NCI-H774 (cell line): ENCODE measurements around the gene KRTAP4-11.
A peak's percentile ranks its signal among the peaks of the same experiment; 100 is the strongest.
"Not testable (repeated sequence)": the region's sequence is repeated elsewhere in the genome, so short reads cannot be mapped to it uniquely, and the experiment has no call there.

Experiments used
- DNase-seq: peaks from one replicate; lab custom pipeline; 2025; lab: John Stamatoyannopoulos, UW

KRTAP4-11 gene

GRCh38 chr17:41117846-41118386, at the start of gene KRTAP4-11:
TSS of gene KRTAP4-11 (minus strand) at chr17:41118373. CDS start at chr17:41118315, 58 bp downstream.
- not testable (repeated sequence) for DNase-seq

- DNase-seq, result peak; percentile 74
Measured at GRCh38 chr17:41167561-41167960, 49.4 kb upstream of the KRTAP4-11 start.

DNA sequence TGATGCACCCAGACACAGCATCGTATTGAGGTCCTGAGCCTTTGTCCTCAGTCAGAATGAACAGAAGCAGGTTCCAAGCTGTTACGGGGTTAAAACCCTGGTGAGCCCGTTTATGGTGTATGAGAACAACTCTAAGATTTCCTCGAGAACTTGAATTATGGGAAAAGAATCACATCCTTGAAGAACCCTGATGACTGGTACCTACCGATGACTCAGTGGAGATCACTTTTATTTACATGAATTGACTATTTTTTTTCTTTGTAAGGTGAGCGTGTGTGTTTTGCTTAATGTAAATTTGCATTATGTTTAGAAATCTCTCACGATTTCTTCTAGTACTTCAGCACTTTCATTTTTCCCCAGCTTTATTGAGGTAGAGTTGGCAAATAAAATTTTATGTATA, 45.7 kb upstream of the KRTAP4-11 start:
- no peak for DNase-seq

DNA sequence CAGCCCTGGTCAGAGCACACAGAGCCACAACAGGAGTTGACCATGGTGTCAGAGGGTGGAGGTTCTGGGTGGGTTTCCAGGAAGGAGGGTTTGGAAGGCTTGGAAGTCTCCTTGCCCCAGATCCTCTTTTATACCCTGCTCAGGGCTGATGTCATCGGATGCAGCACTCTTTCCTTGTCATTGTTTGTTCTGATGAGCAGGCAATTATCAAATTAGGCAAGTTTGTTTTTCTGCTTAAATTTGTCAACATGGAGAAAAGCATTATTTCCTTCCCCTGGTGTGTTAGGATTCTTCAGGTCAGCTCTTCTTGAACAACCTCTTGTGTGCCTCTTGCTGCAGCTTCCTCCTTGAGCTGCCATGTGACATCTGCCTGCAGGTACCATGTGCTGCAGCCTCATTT, 42.5 kb upstream of the KRTAP4-11 start, which contains the start of gene KRTAP4-4:
TSS of gene KRTAP4-4 (minus strand) at position 101 of the 400 bp plus-strand sequence. CDS start at position 44, 57 bp downstream.
- DNase-seq, result no peak

DNA sequence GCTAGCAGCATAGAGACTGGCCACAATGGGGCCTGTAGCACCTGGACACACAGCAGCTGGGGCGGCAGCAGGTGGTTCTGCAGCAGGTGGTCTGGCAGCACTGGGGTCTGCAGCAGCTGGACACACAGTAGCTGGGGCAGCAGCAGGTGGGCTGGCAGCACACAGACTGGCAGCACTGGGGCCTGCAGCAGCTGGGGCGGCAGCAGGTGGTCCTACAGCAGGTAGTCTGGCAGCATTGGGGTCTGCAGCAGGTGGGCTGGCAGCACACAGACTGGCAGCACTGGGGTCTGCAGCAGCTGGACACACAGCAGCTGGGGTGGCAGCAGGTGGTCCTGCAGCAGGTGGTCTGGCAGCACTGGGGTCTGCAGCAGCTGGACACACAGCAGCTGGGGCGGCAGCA, 42.0 kb upstream of the KRTAP4-11 start:
- not testable (repeated sequence) for DNase-seq

DNA sequence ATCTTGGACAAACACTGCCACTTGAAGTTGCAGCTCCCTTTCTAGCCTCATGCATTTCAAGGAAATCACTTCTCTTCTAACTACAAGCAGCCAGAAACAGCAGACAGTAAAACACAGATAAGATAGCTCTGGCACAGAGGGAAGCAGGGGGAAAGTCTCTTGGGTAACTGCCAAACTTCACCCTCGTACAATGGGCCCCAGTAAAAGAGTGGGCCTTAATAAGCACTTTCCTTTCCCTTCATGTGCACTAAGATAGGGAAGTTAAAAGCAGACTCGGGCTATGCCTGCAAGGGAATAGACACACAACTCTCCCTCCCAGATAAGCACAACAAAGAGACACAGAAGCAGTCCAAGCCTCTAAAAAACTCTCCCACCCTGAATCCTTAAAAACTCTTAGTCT, 35.7 kb upstream of the KRTAP4-11 start:
- DNase-seq, result no peak

DNA sequence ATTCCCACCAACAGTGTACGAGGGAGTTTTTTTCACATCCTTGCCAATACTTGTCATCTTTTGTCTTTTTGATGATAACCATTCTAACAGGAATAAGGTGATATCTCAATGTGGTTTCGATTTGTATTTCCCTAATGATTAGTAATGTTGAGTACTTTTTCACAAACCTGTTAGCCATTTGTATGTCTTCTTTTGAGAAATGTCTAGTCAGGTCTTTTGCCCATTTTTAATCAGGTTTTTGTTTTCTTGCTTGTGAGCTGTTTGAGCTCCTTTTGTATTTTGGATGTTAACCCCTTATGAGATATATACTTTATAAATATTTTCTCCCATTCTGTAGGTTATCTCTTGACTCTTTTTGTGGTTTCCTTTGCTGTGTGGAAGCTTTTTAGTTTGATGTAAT, 33.4 kb upstream of the KRTAP4-11 start:
- DNase-seq, result no peak

DNA sequence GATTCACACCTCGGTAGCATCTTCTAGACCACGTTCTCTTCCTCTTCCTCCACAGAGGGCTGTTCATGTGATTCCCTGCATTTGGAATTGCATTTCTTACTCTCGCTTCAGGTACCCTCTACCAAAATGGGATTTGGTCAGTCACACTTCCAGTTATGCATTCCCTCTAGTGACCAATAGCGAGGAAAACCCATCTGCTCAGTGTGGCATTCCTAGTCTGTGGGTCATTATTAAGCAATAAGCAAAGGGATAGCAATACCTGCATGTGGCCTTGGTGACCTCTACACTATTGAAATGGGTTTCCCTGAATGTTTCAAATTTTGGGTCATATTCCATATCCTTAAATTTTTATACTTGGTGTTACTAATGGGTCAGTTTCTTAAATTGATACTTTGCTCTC, 31.9 kb upstream of the KRTAP4-11 start:
- no peak for DNase-seq

DNA sequence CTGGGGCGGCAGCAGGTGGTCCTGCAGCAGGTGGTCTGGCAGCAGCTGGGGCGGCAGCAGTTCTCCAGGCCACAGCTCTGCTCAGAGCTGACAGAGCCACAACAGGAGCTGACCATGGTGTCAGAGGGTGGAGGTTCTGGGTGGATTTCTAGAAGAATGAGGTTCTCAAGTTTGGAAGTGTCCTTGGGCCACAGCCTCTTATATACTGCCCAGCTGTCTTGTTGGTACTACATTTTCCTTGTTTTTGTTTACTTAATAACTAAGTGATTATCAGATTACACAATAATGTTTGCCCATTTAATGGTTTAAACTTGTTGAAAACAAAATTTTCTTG, 31.4 kb upstream of the KRTAP4-11 start, which contains the start of gene KRTAP4-5:
TSS of gene KRTAP4-5 (minus strand) at position 174 of the 334 bp plus-strand sequence. CDS start at position 116, 58 bp downstream.
- DNase-seq, result no peak

DNA sequence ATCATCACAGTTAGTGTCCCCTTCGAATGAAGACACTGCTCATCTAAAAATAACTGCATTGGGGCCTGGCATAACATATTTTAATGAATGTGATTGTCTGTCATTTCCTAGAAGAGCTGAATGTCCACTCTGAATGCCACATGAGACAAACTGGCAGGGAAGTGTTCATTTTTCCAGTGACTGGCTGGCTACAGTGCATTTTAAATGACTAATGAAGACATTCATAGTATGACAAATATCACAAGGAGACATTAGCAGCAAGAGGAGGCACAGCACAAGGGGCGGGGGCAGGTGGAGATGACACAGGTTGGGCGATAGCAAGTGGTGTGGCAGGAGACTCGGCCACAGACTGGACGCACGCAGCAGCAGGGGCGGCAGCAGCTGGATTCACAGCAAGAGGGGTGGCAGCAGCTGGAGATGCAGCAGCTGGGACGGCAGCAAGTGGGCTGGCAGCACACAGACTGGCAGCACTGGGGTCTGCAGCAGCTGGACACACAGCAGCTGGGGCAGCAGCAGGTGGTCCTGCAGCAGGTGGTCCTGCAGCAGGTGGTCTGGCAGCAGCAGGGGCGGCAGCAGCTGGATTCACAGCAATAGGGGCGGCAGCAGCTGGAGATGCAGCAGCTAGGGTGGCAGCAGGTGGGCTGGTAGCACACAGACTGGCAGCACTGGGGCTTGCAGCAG, 30.9 kb upstream of the KRTAP4-11 start:
- not testable (repeated sequence) for DNase-seq

- DNase-seq, result no peak
Measured at GRCh38 chr17:41147531-41148204, 29.5 kb upstream of the KRTAP4-11 start.

DNA sequence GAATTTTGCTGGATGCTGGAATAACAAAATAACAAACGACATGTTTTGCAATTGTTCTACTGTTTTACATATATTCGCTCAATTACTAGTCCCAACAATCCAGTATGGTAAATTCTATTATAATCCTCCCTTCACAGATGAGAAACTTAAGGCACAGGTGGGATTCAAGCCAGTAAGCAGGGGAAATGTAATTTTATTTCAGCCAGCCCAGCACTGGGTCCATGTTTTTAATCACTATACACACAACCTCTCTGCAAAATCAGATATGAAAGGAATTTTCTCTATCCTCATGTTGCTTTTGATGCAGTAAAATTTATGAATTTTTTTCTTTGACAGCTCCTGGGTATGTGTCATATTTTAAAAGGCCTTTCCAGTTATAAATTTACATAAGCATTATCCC, 27.1 kb upstream of the KRTAP4-11 start:
- no peak for DNase-seq

- DNase-seq, result no peak
Measured at GRCh38 chr17:41144846-41145245, 26.7 kb upstream of the KRTAP4-11 start.

GRCh38 chr17:41141361-41141760, 23.2 kb upstream of the KRTAP4-11 start:
- DNase-seq, result no peak

DNA sequence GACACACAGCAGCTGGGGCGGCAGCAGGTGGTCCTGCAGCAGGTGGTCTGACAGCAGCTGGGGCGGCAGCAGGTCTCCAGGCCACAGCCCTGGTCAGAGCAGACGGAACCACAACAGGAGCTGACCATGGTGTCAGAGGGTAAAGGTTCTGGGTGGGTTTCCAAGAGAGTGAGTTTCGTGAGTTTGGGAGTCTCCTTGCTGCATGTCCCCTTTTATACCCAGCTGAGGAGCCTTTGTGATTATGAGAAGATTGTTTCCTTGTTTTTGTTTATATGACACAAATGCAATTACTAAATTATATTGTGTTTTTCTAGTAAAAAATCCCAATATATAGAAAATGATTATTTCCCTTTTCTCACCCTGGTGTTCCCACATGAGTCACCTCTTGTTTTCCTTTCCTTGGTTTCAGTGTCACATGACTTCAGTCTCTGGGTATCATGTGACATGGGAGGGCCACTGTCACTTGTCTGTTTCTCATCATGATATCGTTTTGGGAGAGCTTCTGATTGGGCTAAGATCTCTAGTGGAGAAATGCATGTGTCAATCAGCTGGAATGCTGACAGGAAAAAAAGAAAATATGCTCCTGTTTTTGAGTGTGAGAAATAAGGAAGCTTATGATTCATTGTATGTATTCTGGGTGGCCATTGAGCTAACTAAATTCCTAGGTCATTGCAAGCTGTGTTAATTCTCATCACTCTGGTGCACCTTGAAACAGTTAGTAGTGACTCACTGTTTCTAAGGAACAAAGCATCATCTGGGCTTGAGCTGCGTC, 22.4 kb upstream of the KRTAP4-11 start, which contains the start of gene KRTAP4-6:
TSS of gene KRTAP4-6 (minus strand) at position 185 of the 772 bp plus-strand sequence. CDS start at position 128, 57 bp downstream.
- DNase-seq, result no peak

DNA sequence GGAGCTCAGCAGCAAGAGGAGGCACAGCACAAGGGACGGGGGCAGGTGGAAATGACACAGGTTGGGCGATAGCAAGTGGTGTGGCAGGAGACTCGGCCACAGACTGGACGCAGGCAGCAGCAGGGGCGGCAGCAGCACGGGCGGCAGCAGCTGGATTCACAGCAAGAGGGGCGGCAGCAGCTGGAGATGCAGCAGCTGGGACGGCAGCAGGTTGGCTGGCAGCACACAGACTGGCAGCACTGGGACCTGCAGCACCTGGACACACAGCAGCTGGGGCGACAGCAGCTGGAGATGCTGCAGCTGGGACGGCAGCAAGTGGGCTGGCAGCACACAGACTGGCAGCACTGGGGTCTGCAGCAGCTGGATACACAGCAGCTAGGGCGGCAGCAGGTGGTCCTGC, 21.7 kb upstream of the KRTAP4-11 start:
- DNase-seq, result not testable (repeated sequence)

- DNase-seq, result no peak
Measured at GRCh38 chr17:41133880-41134735, 15.9 kb upstream of the KRTAP4-11 start.

- DNase-seq, result no peak
Measured at GRCh38 chr17:41131979-41132378, 13.8 kb upstream of the KRTAP4-11 start.

DNA sequence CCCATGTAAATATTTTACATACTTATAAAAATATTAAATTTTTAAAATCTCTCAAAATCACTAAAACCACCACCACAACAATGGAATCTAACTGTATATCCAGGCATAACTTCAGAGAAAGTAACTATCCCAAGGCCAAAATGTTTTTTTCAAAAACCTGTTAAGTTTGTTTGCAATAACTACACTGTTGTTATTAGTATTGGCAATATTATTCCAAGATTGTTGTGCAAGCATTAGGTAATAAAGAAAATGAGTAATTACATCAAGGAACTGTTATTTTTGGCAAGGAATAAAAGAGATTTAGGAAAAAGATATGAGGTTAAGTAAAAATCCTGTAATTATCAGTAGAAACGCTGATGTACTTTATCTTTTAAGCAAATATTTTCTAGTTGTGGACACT, 9.2 kb upstream of the KRTAP4-11 start:
- no peak for DNase-seq

- no peak for DNase-seq
Measured at GRCh38 chr17:41126412-41126811, 8.2 kb upstream of the KRTAP4-11 start.

DNA sequence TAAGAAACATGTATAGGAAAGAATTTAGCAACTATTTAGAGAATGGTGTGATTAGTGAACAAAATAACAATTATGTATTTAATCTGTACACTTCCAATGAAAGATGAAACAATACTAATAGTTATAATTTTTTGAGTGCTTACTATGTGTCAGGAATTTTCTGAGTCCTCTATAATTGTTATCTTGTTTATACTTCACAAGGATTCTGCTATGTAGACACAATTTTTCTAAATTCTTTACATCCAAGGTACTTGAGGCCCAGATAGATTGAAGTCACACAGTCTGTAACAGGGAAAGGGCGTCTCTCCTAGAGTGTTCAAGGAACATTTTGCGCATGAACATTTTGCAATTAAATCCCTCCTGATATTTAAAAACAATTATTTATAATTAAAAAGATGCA, 6.9 kb upstream of the KRTAP4-11 start:
- no peak for DNase-seq
